Adrenal gland (tissue), 5 donors: ENCODE measurements around the gene RAD51.

Experiments used
- CTCF ChIP-seq, 6 experiments: fragments of 450-650 bp in 4 of 6; fragments of 200-600 bp in 2 of 6; sonication (generic) in 1 of 6; IDR thresholded peaks; 1 replicate in 5 of 6; 2 replicates in 1 of 6; pipeline versions ENCODE4 v1.5.1 to v1.8.0; 2016 to 2021; ENCODE audit warnings: antibody characterized with exemption in 6 of 6, mild to moderate bottlenecking in 2 of 6, moderate library complexity in 1 of 6
- POLR2A ChIP-seq, 2 donors: fragments of 450-650 bp; IDR thresholded peaks; one replicate each; pipeline ENCODE4 v1.6.1; 2017; ENCODE audit warnings: antibody characterized with exemption in 2 of 2, mild to moderate bottlenecking in 2 of 2, moderate library complexity in 1 of 2
- donor health status: DM: no; HTN: no; CAD: no.

GRCh38 chr15:40770147-40770721, 75.3 kb downstream of the RAD51 start:
- TF ChIP-seq CTCF (IDR thresholded peaks at IDR 0.05), result no peak
- no peak for TF ChIP-seq POLR2A (IDR thresholded peaks at IDR 0.05)
